ENCODE measurements around the gene BORCS5.
"Not testable (repeated sequence)": the region's sequence is repeated elsewhere in the genome, so short reads cannot be mapped to it uniquely, and the experiment has no call there.

BORCS5 gene

DNA sequence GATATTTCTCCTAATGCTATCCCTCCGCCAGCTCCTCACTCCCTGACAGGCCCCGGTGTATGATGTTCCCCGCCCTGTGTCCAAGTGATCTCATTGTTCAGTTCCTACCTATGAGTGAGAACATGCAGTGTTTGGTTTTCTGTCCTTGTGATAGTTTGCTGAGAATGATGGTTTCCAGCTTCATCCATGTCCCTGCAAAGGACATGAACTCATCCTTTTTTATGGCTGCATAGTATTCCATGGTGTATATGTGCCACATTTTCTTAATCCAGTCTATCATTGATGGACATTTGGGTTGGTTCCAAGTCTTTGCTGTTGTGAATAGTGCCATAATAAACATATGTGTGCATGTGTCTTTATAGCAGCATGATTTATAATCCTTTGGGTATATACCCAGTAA lies 62.3 kb downstream of the BORCS5 start:
- not testable (repeated sequence) for H3K27ac ChIP-seq (ENCODE audit: low read length); H3K4me1 ChIP-seq (ENCODE audit: control insufficient read depth in 1 of 2, insufficient read depth in 2 of 2, low read length in 2 of 2); H3K36me3 ChIP-seq (ENCODE audit: control insufficient read depth in 1 of 2, insufficient read depth in 2 of 2, low read length in 2 of 2); H3K27me3 ChIP-seq (ENCODE audit: low read depth, low read length); H3K9me3 ChIP-seq (ENCODE audit: control insufficient read depth in 1 of 2, low read length in 2 of 2); H3K4me3 ChIP-seq (ENCODE audit: low read depth in 1 of 2, low read length in 2 of 2)

DNA sequence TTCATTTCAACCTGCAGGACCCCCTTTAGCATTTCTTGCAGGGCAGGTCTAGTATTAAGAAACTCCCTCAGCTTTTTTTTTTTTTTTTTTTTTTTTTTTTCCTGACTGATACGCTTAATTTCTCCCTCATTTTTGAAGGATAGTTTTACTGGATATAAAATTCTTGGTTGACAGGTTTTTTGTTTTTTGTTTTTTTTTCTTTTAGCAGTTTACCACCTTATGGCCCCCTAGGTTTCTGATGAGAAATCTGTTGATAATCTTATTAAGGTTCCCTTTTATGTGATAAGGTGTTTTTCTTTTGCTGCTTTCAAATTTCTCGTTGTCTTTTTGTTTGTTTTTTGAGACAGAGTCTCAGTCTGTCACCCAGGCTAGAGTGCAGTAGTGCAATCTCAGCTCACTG lies 66.5 kb downstream of the BORCS5 start:
- Histone ChIP-seq H3K27me3 (ENCODE audit: low read depth, low read length) (no peaks in the 10 kb centered on the region), H3K4me3 (ENCODE audit: low read depth in 1 of 2, low read length in 2 of 2) (no peak overlapping the region), H3K27ac (ENCODE audit: low read length) (no peak overlapping the region), H3K9me3 (ENCODE audit: control insufficient read depth in 1 of 2, low read length in 2 of 2) (no peaks in the 10 kb centered on the region), H3K4me1 (ENCODE audit: control insufficient read depth in 1 of 2, insufficient read depth in 2 of 2, low read length in 2 of 2) (peaks cover 0 to 5% of the 10 kb centered on the region in 2 donors), H3K36me3 (ENCODE audit: control insufficient read depth in 1 of 2, insufficient read depth in 2 of 2, low read length in 2 of 2) (no peaks in the 10 kb centered on the region)

DNA sequence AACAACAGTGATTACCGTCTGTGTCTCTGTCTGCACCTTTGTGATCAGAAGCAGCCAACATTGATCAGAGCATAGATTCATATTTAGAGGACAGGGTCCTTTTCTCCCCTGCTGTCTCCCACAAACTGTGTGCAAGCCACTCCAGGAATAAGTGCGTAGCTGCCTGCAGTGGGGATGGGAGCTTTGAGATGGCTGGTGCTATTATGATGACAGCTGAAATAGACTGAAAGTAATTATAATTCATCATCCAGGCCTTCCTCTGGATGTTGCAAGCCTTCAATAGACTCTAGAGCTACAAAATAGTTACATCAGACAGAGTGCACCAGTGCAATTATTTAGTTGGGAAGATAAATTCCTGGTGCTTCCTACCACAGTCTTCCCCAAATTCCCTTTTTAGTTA lies 68.1 kb downstream of the BORCS5 start:
- Histone ChIP-seq H3K4me1 (ENCODE audit: control insufficient read depth in 1 of 2, insufficient read depth in 2 of 2, low read length in 2 of 2) (peaks cover 0 to 5% of the 10 kb centered on the region in 2 donors), H3K27ac (ENCODE audit: low read length) (no peak overlapping the region), H3K4me3 (ENCODE audit: low read depth in 1 of 2, low read length in 2 of 2) (no peak overlapping the region), H3K27me3 (ENCODE audit: low read depth, low read length) (no peaks in the 10 kb centered on the region), H3K9me3 (ENCODE audit: control insufficient read depth in 1 of 2, low read length in 2 of 2) (no peaks in the 10 kb centered on the region), H3K36me3 (ENCODE audit: control insufficient read depth in 1 of 2, insufficient read depth in 2 of 2, low read length in 2 of 2) (no peaks in the 10 kb centered on the region)

DNA sequence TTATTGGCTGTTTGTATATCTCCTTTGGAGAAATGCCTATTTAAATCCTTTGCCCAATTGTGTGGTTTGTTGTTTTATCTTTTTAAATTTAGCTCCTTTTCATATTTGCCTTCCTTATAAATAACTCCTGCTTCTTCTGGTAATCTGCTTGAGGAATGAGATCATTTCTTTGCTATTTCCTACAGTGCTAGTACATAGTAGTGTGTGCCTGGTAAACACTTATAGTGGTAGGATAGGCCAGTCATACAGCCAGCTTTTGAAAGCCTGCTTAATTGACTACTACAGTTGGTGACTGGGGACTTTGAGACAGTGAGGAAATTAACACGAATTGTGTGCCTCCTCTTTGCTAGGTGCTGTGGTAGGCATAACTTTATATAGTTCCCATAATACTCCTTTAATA lies 68.7 kb downstream of the BORCS5 start:
- no peaks in the 10 kb centered on the region for H3K9me3 ChIP-seq (ENCODE audit: control insufficient read depth in 1 of 2, low read length in 2 of 2)
- peak overlapping the region; percentile 1 for H3K27ac ChIP-seq (ENCODE audit: low read length)
- H3K36me3 ChIP-seq (ENCODE audit: control insufficient read depth in 1 of 2, insufficient read depth in 2 of 2, low read length in 2 of 2) = no peaks in the 10 kb centered on the region
- H3K27me3 ChIP-seq (ENCODE audit: low read depth, low read length) = no peaks in the 10 kb centered on the region
- H3K4me1 ChIP-seq (ENCODE audit: control insufficient read depth in 1 of 2, insufficient read depth in 2 of 2, low read length in 2 of 2) = peaks cover 0 to 5% of the 10 kb centered on the region in 2 donors
- H3K4me3 ChIP-seq (ENCODE audit: low read depth in 1 of 2, low read length in 2 of 2) = no peak overlapping the region

DNA sequence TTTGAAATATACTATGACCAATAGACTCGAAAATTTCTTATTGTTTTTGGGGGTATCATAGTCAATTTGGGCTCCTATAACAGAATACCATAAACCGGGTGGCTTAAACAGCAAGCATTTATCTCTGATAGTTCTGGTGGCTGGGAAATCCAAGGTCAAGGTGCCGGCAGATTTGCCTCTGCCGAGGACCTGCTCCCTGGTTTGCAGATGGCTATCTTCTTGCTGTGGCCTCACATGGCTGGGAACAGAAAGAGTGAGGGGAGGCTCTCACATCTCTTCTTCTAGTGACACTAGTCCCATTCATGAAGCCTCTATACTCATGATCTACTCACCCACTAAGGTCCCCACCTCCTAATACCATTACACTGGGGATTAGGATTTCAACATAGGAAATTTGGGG lies 70.7 kb downstream of the BORCS5 start:
- no peaks in the 10 kb centered on the region for H3K27me3 ChIP-seq (ENCODE audit: low read depth, low read length)
- H3K36me3 ChIP-seq (ENCODE audit: control insufficient read depth in 1 of 2, insufficient read depth in 2 of 2, low read length in 2 of 2) = no peaks in the 10 kb centered on the region
- H3K4me3 ChIP-seq (ENCODE audit: low read depth in 1 of 2, low read length in 2 of 2) = no peak overlapping the region
- no peaks in the 10 kb centered on the region for H3K9me3 ChIP-seq (ENCODE audit: control insufficient read depth in 1 of 2, low read length in 2 of 2)
- H3K4me1 ChIP-seq (ENCODE audit: control insufficient read depth in 1 of 2, insufficient read depth in 2 of 2, low read length in 2 of 2) = peaks cover 3 to 11% of the 10 kb centered on the region in 2 donors
- H3K27ac ChIP-seq (ENCODE audit: low read length) = no peak overlapping the region

DNA sequence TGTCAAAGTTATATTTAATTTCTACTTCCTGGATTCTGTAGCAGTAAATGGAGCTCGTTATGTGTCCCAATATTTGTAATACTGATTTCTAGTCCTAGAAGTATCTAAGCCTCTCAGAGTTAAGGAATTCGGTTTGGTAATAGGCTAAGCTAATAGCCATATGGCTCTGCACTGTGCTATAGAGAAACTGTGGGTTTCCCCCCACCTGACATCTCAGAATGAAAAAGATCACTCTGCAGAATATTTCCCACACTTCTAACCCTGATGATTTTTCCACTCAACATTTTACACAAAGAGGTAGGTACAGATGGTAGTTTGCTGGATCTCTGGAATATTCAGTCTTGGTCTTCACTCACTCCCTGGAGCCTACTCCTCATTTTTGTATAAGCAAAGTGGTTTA lies 71.2 kb downstream of the BORCS5 start:
- Histone ChIP-seq H3K27ac (ENCODE audit: low read length) (no peak overlapping the region), H3K27me3 (ENCODE audit: low read depth, low read length) (no peaks in the 10 kb centered on the region), H3K4me3 (ENCODE audit: low read depth in 1 of 2, low read length in 2 of 2) (no peak overlapping the region), H3K9me3 (ENCODE audit: control insufficient read depth in 1 of 2, low read length in 2 of 2) (no peaks in the 10 kb centered on the region), H3K4me1 (ENCODE audit: control insufficient read depth in 1 of 2, insufficient read depth in 2 of 2, low read length in 2 of 2) (peaks cover 3 to 13% of the 10 kb centered on the region in 2 donors), H3K36me3 (ENCODE audit: control insufficient read depth in 1 of 2, insufficient read depth in 2 of 2, low read length in 2 of 2) (no peaks in the 10 kb centered on the region)

DNA sequence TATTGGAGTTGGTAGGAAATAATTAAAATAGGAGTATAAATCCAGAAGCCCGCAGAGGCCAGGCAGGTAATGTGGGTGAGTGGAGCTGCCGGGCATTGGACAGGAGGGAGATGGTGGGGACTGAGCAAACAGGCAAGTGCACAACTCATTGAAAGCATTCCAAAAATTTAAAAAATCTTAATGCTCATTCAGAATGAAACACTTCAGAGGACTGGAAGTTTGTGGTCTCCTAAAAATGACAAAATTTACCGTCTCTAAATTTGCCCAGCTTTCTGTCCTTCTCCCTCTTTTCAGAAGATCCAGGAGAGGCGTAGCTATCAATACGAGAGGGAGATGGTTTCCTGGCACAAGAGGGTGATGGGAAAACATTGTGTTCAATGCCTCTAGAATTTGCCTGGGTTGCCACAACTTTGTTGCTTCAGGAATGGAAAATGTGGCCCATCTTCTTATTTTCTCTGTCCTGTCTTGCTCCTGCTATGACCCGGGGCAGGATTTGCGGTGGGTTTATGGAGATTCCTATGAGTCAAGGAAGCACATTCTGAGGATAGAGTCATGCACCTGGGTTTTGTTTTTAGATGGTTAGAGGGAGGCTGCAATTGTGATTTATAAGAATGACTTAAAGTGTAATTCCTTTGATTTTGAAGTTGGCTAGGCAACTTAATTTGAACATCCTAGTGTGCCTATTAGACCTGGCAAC lies 72.2 kb downstream of the BORCS5 start:
- no peak overlapping the region for H3K27ac ChIP-seq (ENCODE audit: low read length)
- no peaks in the 10 kb centered on the region for H3K27me3 ChIP-seq (ENCODE audit: low read depth, low read length)
- H3K9me3 ChIP-seq (ENCODE audit: control insufficient read depth in 1 of 2, low read length in 2 of 2) = no peaks in the 10 kb centered on the region
- H3K36me3 ChIP-seq (ENCODE audit: control insufficient read depth in 1 of 2, insufficient read depth in 2 of 2, low read length in 2 of 2) = no peaks in the 10 kb centered on the region
- H3K4me3 ChIP-seq (ENCODE audit: low read depth in 1 of 2, low read length in 2 of 2) = no peak overlapping the region
- H3K4me1 ChIP-seq (ENCODE audit: control insufficient read depth in 1 of 2, insufficient read depth in 2 of 2, low read length in 2 of 2) = peaks cover 3 to 13% of the 10 kb centered on the region in 2 donors

DNA sequence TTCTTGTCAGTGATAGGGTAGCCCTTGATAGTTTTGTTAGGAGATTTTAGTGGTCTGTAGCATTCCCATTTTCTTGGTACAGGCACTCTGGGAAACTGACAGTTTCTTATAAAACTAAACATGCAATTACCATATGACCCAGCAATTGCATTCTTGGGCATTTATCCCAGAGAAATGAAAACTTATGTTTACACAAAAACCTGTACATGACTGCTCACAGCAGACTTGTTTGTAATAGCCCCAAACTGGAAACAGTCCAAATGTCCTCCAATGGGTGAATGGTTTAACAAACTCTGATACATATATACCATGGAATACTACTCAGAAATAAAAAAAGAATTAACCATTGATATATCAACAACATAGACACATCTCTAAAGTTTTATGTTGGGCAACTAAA lies 75.5 kb downstream of the BORCS5 start:
- no peak overlapping the region for H3K27ac ChIP-seq (ENCODE audit: low read length)
- H3K4me1 ChIP-seq (ENCODE audit: control insufficient read depth in 1 of 2, insufficient read depth in 2 of 2, low read length in 2 of 2) = peaks cover 3 to 8% of the 10 kb centered on the region in 2 donors
- H3K4me3 ChIP-seq (ENCODE audit: low read depth in 1 of 2, low read length in 2 of 2) = no peak overlapping the region
- H3K27me3 ChIP-seq (ENCODE audit: low read depth, low read length) = no peaks in the 10 kb centered on the region
- H3K36me3 ChIP-seq (ENCODE audit: control insufficient read depth in 1 of 2, insufficient read depth in 2 of 2, low read length in 2 of 2) = peaks cover 0 to 5% of the 10 kb centered on the region in 2 donors
- no peaks in the 10 kb centered on the region for H3K9me3 ChIP-seq (ENCODE audit: control insufficient read depth in 1 of 2, low read length in 2 of 2)

DNA sequence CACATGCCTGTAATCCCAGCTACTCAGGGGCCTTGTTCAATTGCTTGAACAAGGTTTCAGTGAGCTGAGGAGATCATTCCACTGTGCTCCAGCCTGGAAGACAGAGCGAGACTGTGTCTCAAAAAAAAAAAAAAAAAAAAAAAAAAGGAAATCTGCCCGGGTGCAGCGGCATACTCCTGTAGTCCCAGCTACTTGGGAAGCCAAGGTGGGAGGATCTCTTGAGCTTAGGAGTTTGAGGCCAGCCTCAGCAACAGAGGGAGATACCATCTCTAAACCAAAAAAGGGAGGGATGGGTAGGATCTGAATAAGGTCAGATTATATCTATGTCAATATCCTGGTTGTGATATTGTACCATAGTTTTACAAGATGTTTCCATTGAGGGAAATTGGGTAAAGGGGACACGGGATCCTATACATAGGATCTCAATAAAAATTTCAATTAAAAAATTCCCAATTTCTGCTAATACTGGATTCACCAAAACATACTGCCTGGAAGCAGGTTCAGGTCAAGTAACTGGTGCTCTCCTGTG lies 76.4 kb downstream of the BORCS5 start:
- no peak overlapping the region for H3K4me3 ChIP-seq (ENCODE audit: low read depth in 1 of 2, low read length in 2 of 2)
- no peaks in the 10 kb centered on the region for H3K9me3 ChIP-seq (ENCODE audit: control insufficient read depth in 1 of 2, low read length in 2 of 2)
- no peak overlapping the region for H3K27ac ChIP-seq (ENCODE audit: low read length)
- peaks cover 3 to 8% of the 10 kb centered on the region in 2 donors for H3K4me1 ChIP-seq (ENCODE audit: control insufficient read depth in 1 of 2, insufficient read depth in 2 of 2, low read length in 2 of 2)
- H3K36me3 ChIP-seq (ENCODE audit: control insufficient read depth in 1 of 2, insufficient read depth in 2 of 2, low read length in 2 of 2) = peaks cover 0 to 5% of the 10 kb centered on the region in 2 donors
- H3K27me3 ChIP-seq (ENCODE audit: low read depth, low read length) = no peaks in the 10 kb centered on the region

DNA sequence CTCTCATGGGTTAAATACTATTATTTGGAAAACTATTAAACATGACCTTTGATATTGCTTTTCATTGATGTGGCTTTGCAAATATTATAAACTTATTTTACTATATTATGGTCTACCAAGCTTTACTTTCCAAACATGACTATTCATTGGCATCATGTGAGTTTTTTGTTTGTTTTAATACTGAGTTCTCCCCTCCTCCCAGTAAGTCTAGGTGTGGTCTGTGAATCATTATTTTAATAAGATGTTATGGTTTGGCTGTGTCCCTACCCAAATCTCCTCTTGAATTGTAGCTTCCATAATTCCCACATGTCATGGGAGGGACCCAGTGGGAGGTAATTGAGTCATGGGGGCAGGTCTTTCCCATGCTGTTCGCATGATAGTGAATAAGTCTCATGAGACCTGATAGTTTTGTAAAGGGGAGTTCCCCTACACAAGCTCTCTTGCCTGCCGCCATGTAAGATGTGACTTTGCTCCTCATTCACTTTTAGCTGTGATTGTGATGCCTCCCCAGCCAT lies 80.0 kb downstream of the BORCS5 start:
- H3K27ac ChIP-seq (ENCODE audit: low read length) = no peak overlapping the region
- peaks cover 0 to 5% of the 10 kb centered on the region in 2 donors for H3K36me3 ChIP-seq (ENCODE audit: control insufficient read depth in 1 of 2, insufficient read depth in 2 of 2, low read length in 2 of 2)
- peaks cover 6 to 8% of the 10 kb centered on the region in 2 donors for H3K4me1 ChIP-seq (ENCODE audit: control insufficient read depth in 1 of 2, insufficient read depth in 2 of 2, low read length in 2 of 2)
- H3K4me3 ChIP-seq (ENCODE audit: low read depth in 1 of 2, low read length in 2 of 2) = no peak overlapping the region
- no peaks in the 10 kb centered on the region for H3K9me3 ChIP-seq (ENCODE audit: control insufficient read depth in 1 of 2, low read length in 2 of 2)
- no peaks in the 10 kb centered on the region for H3K27me3 ChIP-seq (ENCODE audit: low read depth, low read length)

DNA sequence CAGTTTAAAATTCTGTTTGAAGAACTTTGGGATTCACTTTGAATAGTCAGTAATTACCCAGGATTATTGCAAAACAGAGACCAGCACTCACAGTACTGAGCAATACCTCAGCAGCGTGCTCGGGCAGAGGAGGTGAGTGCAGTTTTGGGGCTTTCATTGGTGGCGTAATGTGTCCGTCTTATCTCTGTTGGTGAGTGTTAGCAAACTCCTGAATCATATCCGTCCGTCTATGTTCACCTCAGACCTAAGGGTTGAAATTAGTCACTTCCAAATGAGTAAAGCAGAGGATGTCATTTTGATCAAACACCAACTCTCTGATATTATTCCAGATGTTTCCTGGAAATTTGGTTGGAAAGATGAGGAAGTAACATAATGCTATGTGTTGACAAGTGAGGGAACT lies 82.8 kb downstream of the BORCS5 start:
- H3K27ac ChIP-seq (ENCODE audit: low read length) = peak overlapping the region; percentile 41
- H3K4me3 ChIP-seq (ENCODE audit: low read depth in 1 of 2, low read length in 2 of 2) = no peak overlapping the region
- H3K27me3 ChIP-seq (ENCODE audit: low read depth, low read length) = no peaks in the 10 kb centered on the region
- peaks cover 0 to 5% of the 10 kb centered on the region in 2 donors for H3K36me3 ChIP-seq (ENCODE audit: control insufficient read depth in 1 of 2, insufficient read depth in 2 of 2, low read length in 2 of 2)
- no peaks in the 10 kb centered on the region for H3K9me3 ChIP-seq (ENCODE audit: control insufficient read depth in 1 of 2, low read length in 2 of 2)
- H3K4me1 ChIP-seq (ENCODE audit: control insufficient read depth in 1 of 2, insufficient read depth in 2 of 2, low read length in 2 of 2) = peaks cover 0 to 15% of the 10 kb centered on the region in 2 donors

Measured in muscle layer of duodenum (tissue), 2 donors.